ENCODE results near the gene P2RX7.

Gene P2RX7

DNA sequence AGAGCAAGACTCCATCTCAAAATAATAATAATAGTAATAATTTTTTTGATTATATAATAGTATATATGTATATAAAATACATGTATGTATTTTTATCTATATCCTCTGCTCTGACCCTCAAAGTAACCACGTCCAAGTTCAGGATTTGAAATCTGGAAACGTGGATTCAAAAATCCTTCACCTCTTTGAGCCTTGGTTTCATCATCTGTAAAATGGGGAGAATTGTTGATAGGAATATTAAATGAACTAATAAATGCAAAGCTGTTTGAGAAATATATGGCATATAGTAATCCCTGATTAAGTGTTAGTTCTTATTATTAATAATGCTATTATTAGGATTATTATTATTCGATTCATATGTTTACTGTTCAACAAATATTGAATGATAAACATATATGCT lies 2.6 kb downstream of the P2RX7 start:
- Histone ChIP-seq H3K27ac (replicated peaks) (no peak overlapping the region), H3K4me3 (replicated peaks; ENCODE audit: insufficient read depth, low read length) (no peak overlapping the region), H3K27me3 (ENCODE audit: insufficient read depth, poor library complexity, severe bottlenecking) (no peaks in the 10 kb centered on the region)
- no peak for DNase-seq (ENCODE audit: low read depth in 1 of 2, low spot score in 1 of 2)
- TF ChIP-seq CTCF (IDR thresholded peaks at IDR 0.05; ENCODE audit: insufficient read depth, low read length) (no peak), SPI1 (IDR thresholded peaks at IDR 0.05; ENCODE audit: borderline replicate concordance, low read depth) (no peak), GABPA (IDR thresholded peaks at IDR 0.05; ENCODE audit: low read depth) (no peak), REST (IDR thresholded peaks at IDR 0.05; ENCODE audit: insufficient replicate concordance, low read depth) (no peak), POLR2AphosphoS5 (IDR thresholded peaks at IDR 0.05; ENCODE audit: low read depth) (no peak)

GRCh38 chr12:121137512-121137911 lies 4.8 kb downstream of the P2RX7 start:
- Histone ChIP-seq H3K4me3 (replicated peaks; ENCODE audit: insufficient read depth, low read length) (no peak overlapping the region), H3K27ac (replicated peaks) (no peak overlapping the region), H3K27me3 (ENCODE audit: insufficient read depth, poor library complexity, severe bottlenecking) (no peaks in the 10 kb centered on the region)
- TF ChIP-seq SPI1 (IDR thresholded peaks at IDR 0.05; ENCODE audit: borderline replicate concordance, low read depth) (no peak), GABPA (IDR thresholded peaks at IDR 0.05; ENCODE audit: low read depth) (no peak), POLR2AphosphoS5 (IDR thresholded peaks at IDR 0.05; ENCODE audit: low read depth) (no peak), REST (IDR thresholded peaks at IDR 0.05; ENCODE audit: insufficient replicate concordance, low read depth) (no peak), CTCF (IDR thresholded peaks at IDR 0.05; ENCODE audit: insufficient read depth, low read length) (no peak)
- DNase-seq (ENCODE audit: low read depth in 1 of 2, low spot score in 1 of 2): no peak

GRCh38 chr12:121138284-121138683 lies 5.6 kb downstream of the P2RX7 start:
- Histone ChIP-seq H3K4me3 (replicated peaks; ENCODE audit: insufficient read depth, low read length) (no peak overlapping the region), H3K27me3 (ENCODE audit: insufficient read depth, poor library complexity, severe bottlenecking) (no peaks in the 10 kb centered on the region), H3K27ac (replicated peaks) (no peak overlapping the region)
- DNase-seq (ENCODE audit: low read depth in 1 of 2, low spot score in 1 of 2): no peak
- TF ChIP-seq SPI1 (IDR thresholded peaks at IDR 0.05; ENCODE audit: borderline replicate concordance, low read depth): no peak
- no peak for TF ChIP-seq CTCF (IDR thresholded peaks at IDR 0.05; ENCODE audit: insufficient read depth, low read length)
- no peak for TF ChIP-seq GABPA (IDR thresholded peaks at IDR 0.05; ENCODE audit: low read depth)
- no peak for TF ChIP-seq REST (IDR thresholded peaks at IDR 0.05; ENCODE audit: insufficient replicate concordance, low read depth)
- no peak for TF ChIP-seq POLR2AphosphoS5 (IDR thresholded peaks at IDR 0.05; ENCODE audit: low read depth)

All from HL-60 (cell line).